Erythroblast (primary cell): Measurements from ENCODE around the gene IDS.

Experiments used
- GATA1 ChIP-seq: IDR thresholded peaks from 2 replicates; pipeline ENCODE4 v1.6.1; 2011; ENCODE audit warnings: low read depth, mild to moderate bottlenecking, control low read depth, low read length, moderate library complexity
- POLR2A ChIP-seq: IDR thresholded peaks from 2 replicates; pipeline ENCODE4 v1.6.1; 2011; ENCODE audit warnings: mild to moderate bottlenecking, low read length

- TF ChIP-seq POLR2A (no peak), GATA1 (no peak)
Measured at GRCh38 chrX:149472625-149473024, 32.5 kb downstream of the IDS start.
